HG03066 (cell line): ENCODE results near the gene ROBO2.

Source experiments
- ATAC-seq: cut with Tn5 transposase; IDR thresholded peaks from one replicate; pipeline ENCODE4 v1.9.1; 2021; ENCODE audit warnings: low read depth; ENCODE audit not compliant: unreplicated experiment

ROBO2 gene

GRCh38 chr3:77539014-77539413, 499.1 kb downstream of the ROBO2 start:
- ATAC-seq, result no peak

GRCh38 chr3:77539677-77540076, 499.8 kb downstream of the ROBO2 start:
- no peak for ATAC-seq

DNA sequence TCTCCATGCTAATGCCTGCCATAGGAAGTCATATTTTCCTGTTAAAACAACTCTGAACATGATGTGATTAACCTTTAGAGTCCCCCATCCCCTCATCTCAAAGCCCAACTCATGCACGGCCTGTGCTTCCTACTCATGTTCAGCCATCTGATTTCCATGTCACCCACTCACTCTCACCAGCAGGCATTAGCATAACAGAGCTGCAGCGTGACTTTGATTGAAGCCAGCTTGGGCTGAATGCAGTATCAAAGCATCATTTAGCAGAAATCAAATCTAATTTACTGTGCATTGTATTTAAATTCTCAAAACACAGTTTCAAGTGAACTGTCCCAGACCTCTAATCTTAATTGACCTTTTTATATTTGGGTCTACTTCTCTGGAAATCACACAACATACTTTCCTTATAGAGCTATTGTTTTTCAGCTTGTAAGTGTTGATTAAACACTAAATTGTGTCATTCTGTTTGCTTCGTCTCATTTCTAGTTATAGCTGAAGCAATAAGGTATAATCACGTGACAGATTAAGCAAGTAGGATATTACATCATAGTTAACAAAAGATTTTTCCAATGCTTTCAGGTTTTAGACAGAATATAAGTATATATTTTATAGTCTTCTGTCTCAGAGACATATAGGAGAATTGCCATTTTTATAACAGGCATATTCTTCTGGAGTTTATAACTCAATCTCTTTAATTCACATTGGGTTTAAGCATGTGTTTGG, 501.5 kb downstream of the ROBO2 start:
- ATAC-seq, result no peak

- no peak for ATAC-seq
Observed at GRCh38 chr3:77546246-77546645, 506.3 kb downstream of the ROBO2 start.

- ATAC-seq, result no peak
Observed at GRCh38 chr3:77549034-77549433, 509.1 kb downstream of the ROBO2 start.

DNA sequence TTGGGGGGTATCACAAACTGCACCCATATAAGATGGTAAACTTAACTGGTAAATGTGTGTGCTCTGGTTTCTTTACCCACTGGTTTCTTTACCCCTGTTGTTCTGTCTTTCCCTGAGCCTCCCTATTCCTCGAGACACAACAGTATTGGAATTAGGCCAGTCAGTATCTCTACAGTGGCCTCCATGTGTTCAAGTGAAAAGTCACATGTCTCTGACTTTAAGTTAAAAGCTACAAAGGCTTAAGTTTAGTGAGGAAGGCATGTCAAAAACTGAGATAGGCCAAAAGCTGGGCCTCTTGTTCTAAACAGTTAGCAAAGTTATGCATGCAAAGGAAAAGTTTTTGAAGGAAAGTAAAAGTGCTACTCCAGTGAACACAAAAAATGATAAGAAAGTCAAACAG, 513.3 kb downstream of the ROBO2 start:
- no peak for ATAC-seq

DNA sequence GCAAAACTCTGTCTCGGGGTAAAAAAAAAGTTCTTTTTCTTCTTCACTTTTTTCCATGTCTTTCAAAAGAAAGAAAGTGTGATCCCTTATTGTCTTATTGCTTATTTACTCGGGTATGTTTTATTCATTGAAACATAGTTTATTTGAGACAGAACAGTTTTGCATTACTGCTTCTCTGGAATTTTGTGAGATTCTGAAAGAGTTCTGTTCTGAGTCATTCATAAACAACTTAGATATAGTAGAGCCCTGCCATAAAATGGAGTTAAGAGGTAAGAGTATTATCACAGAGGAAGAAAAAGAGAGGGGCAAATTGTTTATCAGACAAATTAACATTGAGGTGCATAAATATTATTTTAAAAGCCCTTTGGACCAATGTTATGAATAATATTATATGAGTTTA, 522.2 kb downstream of the ROBO2 start:
- ATAC-seq, result no peak

DNA sequence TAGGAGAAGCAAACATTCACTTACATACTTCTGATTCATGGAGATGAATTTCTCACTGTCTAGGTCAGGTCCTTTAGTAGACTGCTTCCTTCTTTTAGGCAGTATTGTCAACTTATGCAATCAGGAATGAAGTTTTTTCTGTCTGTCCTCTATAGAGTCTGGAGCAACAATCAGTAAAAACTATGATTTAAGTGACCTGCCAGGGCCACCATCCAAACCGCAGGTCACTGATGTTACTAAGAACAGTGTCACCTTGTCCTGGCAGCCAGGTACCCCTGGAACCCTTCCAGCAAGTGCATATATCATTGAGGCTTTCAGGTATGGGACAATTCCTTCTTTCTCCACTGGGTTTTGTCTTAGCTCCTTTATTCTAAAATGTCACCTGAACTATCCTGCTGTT, 523.1 kb downstream of the ROBO2 start:
- no peak for ATAC-seq

GRCh38 chr3:77566055-77566454, 526.2 kb downstream of the ROBO2 start:
- ATAC-seq, result no peak

DNA sequence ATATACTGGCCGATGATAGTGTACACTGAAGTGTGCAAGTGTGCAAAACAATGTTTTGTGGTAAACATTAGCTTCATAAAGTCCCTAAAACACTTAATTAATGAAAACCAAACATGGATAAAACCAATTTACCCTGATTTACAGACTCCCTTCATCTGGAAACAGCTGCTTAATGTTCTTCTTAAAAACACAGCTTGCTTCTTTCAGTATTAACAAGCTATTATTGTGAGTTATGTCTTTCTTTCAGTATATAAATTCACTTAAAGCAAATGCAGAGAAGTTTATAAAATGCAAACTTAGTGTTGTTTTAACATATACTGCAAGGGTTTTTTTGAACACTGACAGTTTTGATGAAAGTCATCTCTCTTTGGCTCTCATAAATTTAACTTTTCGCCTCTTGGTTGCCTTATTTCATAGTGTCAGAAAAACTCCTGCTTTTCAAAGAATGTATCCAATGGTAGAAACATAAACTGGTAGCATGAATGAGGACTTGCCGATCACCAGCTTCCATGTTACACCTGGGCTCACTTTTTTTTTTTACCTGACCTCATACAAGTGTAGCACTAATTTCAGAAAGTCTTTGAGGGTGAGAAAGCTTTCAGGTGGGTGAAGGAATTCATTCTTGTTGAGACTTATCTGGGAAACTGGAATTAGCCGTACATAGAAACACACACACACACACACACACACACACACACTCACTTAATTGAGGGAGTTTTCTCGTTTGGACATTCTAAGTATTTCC, 532.2 kb downstream of the ROBO2 start:
- ATAC-seq, result no peak

DNA sequence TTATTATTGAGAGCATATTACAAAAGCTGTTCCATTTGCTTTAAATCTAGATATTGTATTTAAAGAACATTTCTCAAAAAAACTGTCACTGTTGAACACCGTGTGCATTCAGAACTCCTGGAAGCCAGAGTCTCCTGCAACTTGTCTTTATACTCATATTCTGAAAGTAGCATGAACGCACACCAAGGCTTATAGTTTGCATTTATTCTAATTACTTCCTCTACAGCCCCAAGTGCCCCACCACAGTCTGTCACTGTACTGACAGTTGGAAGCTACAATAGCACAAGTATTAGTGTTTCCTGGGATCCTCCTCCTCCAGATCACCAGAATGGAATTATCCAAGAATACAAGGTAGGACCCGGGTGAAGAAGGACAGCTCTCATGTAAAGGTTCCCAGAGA, 537.4 kb downstream of the ROBO2 start:
- ATAC-seq, result no peak

GRCh38 chr3:77586216-77586615, 546.3 kb downstream of the ROBO2 start:
- ATAC-seq, result no peak

GRCh38 chr3:77588863-77589262, 549.0 kb downstream of the ROBO2 start:
- no peak for ATAC-seq

GRCh38 chr3:77590191-77590590, 550.3 kb downstream of the ROBO2 start:
- no peak for ATAC-seq

GRCh38 chr3:77595371-77595870, 555.5 kb downstream of the ROBO2 start:
- ATAC-seq, result no peak

DNA sequence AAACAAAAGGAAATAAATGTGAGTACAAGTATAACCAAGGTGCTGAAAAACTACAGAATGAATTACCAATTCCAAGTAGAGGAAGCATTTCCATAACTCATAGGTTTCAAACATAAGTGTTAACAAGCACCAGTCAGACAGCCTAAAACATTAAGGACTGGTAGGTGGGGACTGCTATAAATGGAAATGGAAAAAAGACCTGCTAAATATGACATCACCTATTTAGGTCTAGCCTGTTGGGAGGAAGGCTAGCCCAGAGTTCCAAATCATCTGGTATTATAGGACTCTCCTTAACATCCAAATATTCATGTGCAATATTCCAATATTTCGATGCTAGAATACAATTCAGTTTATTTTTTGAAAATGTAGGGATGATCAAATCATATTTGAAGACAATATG, 560.0 kb downstream of the ROBO2 start:
- ATAC-seq, result no peak

DNA sequence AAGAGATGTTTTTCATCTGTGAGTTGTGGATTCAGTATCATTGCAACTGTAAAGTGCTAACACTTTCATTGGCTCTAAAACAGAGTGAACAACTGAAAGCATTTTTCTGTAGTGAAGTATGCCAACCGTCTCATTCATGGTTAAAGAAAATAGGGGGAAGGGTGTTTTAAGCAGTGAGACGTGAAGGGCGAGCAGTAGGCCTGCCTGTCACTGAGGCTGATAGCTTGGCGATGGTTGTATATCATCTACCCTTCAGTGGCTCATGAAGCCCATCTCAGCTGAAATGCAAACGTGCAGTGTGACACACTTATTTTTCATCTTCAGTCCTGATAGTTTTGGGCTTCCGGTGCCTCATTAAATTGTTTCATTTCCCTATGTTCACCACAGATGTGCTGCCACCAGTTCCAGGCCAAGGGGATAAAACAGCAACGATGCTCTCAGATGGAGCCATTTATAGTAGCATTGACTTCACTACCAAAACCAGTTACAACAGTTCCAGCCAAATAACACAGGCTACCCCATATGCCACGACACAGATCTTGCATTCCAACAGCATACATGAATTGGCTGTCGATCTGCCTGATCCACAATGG, 562.0 kb downstream of the ROBO2 start:
- ATAC-seq, result no peak

GRCh38 chr3:77602722-77603121, 562.8 kb downstream of the ROBO2 start:
- no peak for ATAC-seq

- no peak for ATAC-seq
Observed at GRCh38 chr3:77605308-77605707, 565.4 kb downstream of the ROBO2 start.

DNA sequence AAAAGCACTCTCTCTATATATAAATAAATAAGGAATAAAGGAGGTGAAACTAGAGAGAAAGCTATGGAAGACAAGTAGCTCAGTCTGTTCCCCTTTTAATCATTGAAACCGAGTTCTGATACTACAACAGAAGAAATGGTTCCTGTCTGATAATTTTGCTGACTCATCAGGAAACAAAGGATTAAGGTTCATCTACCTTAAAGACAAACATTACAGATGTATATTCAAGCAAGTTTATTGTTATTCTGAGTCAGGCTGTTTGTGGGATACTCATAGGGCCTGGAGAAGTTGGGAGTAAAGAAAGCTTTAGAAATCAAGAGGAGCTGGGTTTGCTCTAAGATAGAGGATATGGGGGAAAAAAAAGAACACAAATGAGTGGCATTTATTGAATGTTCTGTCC, 566.0 kb downstream of the ROBO2 start:
- no peak for ATAC-seq

DNA sequence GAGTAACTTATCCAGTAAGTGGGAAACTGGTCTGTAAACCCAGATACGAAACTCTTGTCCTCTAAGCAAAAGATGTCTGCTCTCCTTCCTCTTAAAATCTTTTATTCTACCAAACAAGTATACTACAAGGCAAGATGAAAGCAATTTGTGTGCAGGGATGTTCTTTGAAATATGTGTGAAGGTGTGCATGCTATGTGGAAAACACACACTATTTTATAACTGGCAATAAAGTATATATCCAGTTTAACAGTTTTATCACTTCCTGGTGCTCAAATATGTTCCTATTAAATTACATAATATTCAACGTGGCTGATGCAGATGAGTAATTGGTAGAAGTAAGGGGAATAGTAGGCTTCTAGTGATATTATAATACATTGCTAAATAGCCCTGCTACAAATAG, 566.5 kb downstream of the ROBO2 start:
- no peak for ATAC-seq

- no peak for ATAC-seq
Observed at GRCh38 chr3:77618686-77619085, 578.8 kb downstream of the ROBO2 start.
